ENCODE results near the gene EPS8L3. TPM values are rescaled to one million over a fixed set of nuclear protein-coding genes. Genes with fewer than 3 reads are reported as not detected.
"Not testable (repeated sequence)": the region's sequence is repeated elsewhere in the genome, so short reads cannot be mapped to it uniquely, and the experiment has no call there.

EPS8L3 gene
- total RNA-seq = not detected in 2 replicates

- intact Hi-C loops (cut with micrococcal nuclease) = no loop called here
Measured at GRCh38 chr1:109763646-109764415, at the start of gene EPS8L3. EPS8L3 (minus strand) TSS chr1:109763923; CDS start chr1:109761749, 2,174 bp downstream.

GRCh38 chr1:109812691-109813393 lies 49.1 kb upstream of the EPS8L3 start:
- intact Hi-C loops (cut with micrococcal nuclease) = no loop called here

GRCh38 chr1:109808703-109809102 lies 45.0 kb upstream of the EPS8L3 start:
- intact Hi-C loops (cut with micrococcal nuclease) = no loop called here

GRCh38 chr1:109807822-109808680 lies 44.3 kb upstream of the EPS8L3 start:
- intact Hi-C loops (cut with micrococcal nuclease) = no loop called here

- intact Hi-C loops (cut with micrococcal nuclease) = no loop called here
Measured at GRCh38 chr1:109807402-109807801, 43.7 kb upstream of the EPS8L3 start.

GRCh38 chr1:109806733-109807400 lies 43.1 kb upstream of the EPS8L3 start:
- intact Hi-C loops (cut with micrococcal nuclease) = no loop called here

GRCh38 chr1:109805486-109806165 lies 41.9 kb upstream of the EPS8L3 start:
- intact Hi-C loops (cut with micrococcal nuclease) = no loop called here

GRCh38 chr1:109804660-109805059 lies 40.9 kb upstream of the EPS8L3 start:
- intact Hi-C loops (cut with micrococcal nuclease) = no loop called here

- intact Hi-C loops (cut with micrococcal nuclease) = loop anchor here (2.0 kb wide), 1 partner anchor 13 kb away; no protein-coding TSS in a partner anchor
Measured at GRCh38 chr1:109803901-109804331, 40.2 kb upstream of the EPS8L3 start.

- intact Hi-C loops (cut with micrococcal nuclease) = loop anchor here (1.0 to 2.0 kb wide), 3 partner anchors 13 to 103 kb away; no protein-coding TSS in a partner anchor
Measured at GRCh38 chr1:109802901-109803561, 39.3 kb upstream of the EPS8L3 start.

GRCh38 chr1:109802136-109802900 lies 38.6 kb upstream of the EPS8L3 start:
- intact Hi-C loops (cut with micrococcal nuclease) = loop anchor here (1.0 to 2.0 kb wide), 3 partner anchors 12 to 104 kb away; no protein-coding TSS in a partner anchor

- intact Hi-C loops (cut with micrococcal nuclease) = loop anchor here (1.0 to 2.0 kb wide), 3 partner anchors 11 to 105 kb away; no protein-coding TSS in a partner anchor
Measured at GRCh38 chr1:109801791-109802135, 38.0 kb upstream of the EPS8L3 start.

- intact Hi-C loops (cut with micrococcal nuclease) = no loop called here
Measured at GRCh38 chr1:109800291-109800690, 36.6 kb upstream of the EPS8L3 start.

GRCh38 chr1:109799445-109799844 lies 35.7 kb upstream of the EPS8L3 start:
- intact Hi-C loops (cut with micrococcal nuclease) = no loop called here

- intact Hi-C loops (cut with micrococcal nuclease) = not testable (repeated sequence)
Measured at GRCh38 chr1:109797303-109797595, 33.5 kb upstream of the EPS8L3 start.

- intact Hi-C loops (cut with micrococcal nuclease) = no loop called here
Measured at GRCh38 chr1:109796484-109797302, 33.0 kb upstream of the EPS8L3 start.

- intact Hi-C loops (cut with micrococcal nuclease) = loop anchor here (5.0 kb wide), 2 partner anchors 188 to 543 kb away; partner anchors contain the start of genes AHCYL1 and RBM15
Measured at GRCh38 chr1:109794319-109795132, 30.8 kb upstream of the EPS8L3 start.

Data from T-helper 2 cell treated with Interferon-gamma antibody and Interleukin-4, amounts not matched to agents 100 ng/mL and 5 ng/mL, for 36 hours (primary cell).